NOMO-1 treated with dmso at 0.1 percent for 144 hours (cell line): ENCODE data around the gene GPATCH2.
A peak's percentile ranks its signal among the peaks of the same experiment; 100 is the strongest.

ENCODE experiments used
- DNase-seq: peaks from one replicate; lab custom pipeline; 2025; ENCODE audit not compliant: unreplicated experiment; lab: John Stamatoyannopoulos, UW

Gene GPATCH2

DNA sequence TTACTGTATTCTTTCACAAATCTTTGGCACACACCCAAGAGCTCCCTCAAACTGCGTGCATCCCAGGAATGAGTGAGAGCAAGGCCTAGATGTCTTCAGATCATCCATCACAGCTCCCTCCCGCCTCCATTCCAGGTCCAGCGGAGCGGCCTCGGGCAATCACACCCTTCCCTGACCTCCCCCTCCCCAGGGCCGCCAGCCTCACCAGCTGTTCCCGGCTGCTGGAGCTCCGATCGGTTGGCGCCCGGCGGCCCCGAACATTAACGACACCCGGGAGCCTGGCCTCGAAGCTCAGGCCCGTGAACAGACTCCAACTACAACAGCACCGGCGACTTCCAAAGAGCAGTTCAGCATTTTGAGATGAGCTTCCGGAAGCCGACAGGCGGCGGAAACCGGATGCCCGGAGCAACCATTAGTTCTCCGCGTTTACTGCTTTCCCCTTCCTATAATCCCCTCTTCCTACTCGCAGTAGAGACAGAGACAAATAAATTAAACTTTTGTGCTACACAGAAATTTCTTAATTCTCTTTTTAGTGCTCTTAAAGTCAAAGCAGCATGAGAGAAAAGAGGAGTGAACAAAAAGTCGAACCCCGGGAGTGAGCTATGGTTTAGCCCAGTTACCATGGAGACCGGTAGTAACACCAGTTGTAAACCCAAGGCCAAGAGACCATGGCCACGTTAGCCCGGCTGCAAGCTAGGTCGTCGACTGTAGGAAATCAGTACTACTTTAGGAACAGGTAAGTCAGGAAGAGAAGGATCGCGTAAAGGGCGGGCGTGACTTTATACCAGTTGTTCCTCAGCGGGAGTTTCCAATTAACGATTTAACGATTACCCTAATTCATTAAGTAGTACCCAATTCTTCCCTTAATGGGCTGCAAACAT is at the start of gene GPATCH2, which contains the start of gene SPATA17:
GPATCH2 (minus strand) TSS at position 380 of the 881 bp plus-strand sequence; CDS start at position 261, 119 bp downstream.
SPATA17 (plus strand) TSS at position 634 of the 881 bp plus-strand sequence; CDS start at position 669, 35 bp downstream.
- DNase-seq = peak; percentile 70

DNA sequence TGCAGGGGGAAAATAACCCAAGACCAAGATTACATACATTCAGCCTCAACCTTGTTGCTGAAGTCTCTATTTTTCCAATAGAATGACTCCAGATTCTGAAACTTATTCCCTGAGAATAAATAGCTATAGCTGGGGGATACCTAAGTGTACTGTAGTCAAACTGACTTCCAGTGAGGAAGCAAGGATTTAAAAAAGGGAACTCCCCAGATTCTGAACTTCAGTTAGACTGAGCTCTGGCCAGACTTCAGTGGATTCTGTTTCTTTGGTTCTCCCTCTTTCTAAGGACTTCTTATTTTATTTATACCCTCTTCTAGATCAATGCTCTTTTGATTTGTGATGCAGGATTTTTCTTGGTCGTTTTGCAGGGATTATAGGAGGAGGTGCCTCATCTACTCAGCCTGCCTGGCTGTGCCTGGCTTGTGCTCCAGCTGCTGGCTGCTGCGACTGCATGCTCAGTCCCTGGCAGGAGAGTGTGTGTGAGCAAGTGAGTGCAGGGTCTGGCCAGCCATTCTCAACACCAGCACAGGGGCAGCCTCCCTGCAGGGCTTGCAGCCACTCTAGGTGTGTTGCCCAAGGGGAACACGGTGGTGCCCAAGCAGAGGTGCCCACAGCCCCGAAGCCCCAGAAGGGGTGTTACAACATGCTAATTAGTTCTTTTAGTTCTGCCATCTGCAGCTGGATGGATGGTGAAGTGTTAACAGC is 43.3 kb upstream of the GPATCH2 start:
- no peak for DNase-seq

DNA sequence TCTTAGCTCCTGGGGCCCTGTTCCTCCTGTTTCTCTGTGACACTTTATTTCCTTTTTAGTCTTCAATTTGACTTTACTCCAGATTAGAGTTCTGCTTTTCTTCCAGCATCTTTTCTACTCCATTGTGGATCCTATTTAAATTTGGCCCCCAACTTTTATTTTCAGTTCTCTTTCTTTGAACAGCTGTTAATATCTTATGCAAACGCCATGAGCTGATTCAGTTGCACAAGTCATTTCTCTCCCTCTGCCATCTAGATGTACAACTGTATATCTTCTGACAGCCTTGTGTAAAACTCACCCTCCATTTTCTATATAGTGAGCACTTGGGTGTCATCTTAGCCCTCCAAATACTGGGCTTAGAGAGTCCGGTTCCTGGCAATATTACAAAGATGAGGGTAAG is 42.5 kb upstream of the GPATCH2 start:
- DNase-seq = peak; percentile 46

- no peak for DNase-seq
These were observed 37.6 kb upstream of the GPATCH2 start for GRCh38 chr1:217668351-217668940.

- no peak for DNase-seq
These were observed 30.5 kb upstream of the GPATCH2 start for GRCh38 chr1:217661407-217661806.

DNA sequence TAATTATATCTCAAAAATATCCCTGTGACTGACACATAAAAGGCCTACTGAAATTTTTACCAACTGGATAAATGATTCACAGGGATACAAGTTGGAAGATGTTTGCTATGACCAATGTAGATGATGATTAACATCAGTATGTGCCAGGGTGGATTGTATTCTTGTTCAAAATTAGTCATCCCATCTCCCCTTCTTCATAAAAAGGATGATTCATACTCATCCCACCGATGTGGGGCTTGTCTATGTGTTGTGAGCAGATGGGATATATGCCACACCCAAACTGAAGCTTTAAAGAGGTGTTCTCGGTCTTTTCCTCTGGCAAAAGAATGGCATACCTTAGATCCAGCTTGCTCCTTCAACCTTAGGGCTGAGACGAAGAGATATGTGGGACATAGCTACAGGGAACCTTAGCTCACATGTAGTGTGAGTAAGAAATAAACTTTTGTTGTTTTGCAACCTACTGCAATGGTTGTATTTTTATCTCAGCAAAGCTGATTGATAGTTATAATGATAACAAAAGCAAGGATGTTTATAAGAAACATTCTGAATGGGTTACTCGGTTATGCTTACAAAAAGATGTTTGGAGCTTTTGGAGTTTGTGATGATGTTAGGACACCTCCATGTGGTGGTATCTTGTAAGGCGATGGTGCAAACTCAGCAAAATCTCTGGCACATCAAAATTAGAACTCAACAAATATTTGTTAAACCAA is 29.6 kb upstream of the GPATCH2 start:
- no peak for DNase-seq

DNA sequence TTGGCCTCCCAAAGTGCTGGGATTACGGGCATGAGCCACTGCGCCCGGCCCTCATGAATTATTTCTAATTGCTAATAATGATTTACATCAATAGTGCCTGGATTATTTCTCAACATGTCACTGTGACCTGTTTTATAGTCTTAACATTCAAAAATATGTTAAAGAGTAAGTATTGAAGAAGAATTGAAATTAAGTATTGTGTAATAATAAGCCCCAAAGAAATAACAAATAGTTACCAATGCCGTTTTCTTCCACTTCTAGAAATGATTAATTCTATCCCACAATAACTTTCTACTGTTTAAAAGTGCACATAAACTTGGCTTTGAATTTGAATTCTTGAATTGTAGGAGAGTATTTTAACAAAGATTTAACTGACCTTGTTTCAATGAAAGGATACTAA is 19.8 kb upstream of the GPATCH2 start:
- DNase-seq = no peak

GRCh38 chr1:217647791-217648190 is 16.9 kb upstream of the GPATCH2 start:
- no peak for DNase-seq

DNA sequence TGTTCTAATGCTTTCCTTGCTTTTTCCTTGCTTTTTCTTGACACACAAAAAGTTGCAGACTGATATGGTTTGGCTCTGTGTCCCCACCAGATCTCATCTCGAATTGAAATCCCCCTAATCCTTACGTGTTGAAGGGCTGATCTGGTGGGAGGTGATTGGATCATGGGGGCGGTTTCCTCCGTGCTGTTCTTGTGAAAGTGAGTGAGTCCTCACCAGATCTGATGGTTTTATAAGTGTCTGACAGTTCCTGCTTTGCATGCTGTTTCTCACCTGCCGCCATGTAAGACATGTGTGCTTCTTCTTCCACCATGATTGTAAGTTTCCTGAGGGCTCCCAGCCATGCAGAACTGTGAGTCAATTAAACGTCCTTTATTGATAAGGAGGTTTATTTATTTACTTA is 11.6 kb upstream of the GPATCH2 start:
- DNase-seq = no peak

- no peak for DNase-seq
These were observed 3.5 kb downstream of the GPATCH2 start for GRCh38 chr1:217627431-217627830.

DNA sequence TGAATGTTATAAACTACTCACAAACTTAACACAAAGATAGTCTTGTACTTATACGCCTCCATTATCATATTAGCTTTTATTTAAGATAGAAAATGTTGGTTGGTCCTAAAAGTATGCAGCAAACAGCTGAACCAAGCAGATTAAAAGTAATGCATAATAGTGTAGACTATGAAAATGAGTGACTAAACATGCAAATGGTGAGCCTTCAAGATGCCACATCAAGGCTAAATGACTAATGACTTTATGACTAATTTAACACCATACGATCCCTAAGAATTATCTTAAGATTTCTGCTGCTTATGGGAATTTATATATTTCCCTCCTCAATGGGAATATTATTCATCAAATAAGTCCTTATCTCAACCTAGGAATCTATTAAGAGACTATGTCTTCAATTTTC is 4.6 kb downstream of the GPATCH2 start:
- DNase-seq = no peak

- no peak for DNase-seq
These were observed 8.8 kb downstream of the GPATCH2 start for GRCh38 chr1:217622042-217622441.

DNA sequence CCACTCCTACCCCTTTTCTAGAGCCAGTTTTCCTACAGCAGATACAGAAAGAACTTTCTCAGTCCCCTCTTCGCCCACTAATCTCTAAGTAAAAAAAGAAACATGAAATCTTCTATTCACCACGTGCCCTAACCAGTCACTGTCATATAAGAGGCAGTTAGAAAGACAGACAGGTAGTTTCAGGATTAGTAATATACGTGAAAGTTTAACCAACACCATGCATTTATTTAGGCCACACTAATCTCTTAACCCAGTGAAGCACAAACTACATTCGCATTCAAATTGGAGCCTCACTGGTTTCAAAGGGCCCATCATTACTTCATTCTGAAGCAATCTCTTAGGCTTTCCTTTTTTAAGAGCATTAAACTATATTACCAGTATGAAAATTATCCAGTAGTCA is 10.1 kb downstream of the GPATCH2 start:
- no peak for DNase-seq

GRCh38 chr1:217617126-217617525 is 13.8 kb downstream of the GPATCH2 start:
- peak; percentile 20 for DNase-seq

GRCh38 chr1:217614200-217614712 is 16.6 kb downstream of the GPATCH2 start:
- no peak for DNase-seq

GRCh38 chr1:217605390-217605789 is 25.5 kb downstream of the GPATCH2 start:
- no peak for DNase-seq

DNA sequence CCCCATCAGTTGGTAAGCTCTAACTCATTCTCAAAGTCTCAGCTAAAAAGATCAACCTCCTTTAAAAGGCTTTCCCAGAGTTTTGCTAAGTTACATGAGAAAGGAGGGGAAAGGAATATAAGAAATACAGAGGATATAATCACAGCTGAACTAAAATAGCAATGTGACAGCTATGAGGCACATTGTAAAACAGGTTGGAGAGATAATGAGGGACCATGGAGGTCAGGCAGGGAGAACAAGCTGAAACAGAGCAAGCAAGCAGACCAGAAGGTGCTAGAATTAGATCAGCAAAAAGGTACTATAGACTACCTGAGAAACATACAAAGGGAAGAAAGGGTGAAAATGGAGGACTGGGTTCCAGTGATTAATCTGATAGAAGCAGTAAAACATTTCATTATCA is 28.5 kb downstream of the GPATCH2 start:
- no peak for DNase-seq

DNA sequence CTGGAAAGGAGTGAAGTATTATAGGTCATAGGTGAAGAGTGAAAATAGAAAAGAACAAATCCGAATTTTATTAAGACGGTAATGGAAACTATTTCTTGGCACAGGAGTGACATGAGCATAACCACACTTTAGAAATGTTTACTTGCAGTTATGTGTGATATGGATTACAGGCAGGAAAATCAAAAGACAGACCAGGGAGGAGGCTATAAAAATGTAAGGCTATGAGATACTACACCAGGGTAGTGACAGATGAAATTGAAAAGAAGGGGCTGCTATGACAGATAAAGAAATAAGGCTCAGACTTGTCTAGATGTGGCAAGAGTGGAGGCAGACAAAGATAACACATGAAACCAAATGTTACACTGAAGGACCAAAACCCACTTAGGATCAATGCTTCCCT is 31.7 kb downstream of the GPATCH2 start:
- no peak for DNase-seq

- DNase-seq = no peak
These were observed 40.3 kb downstream of the GPATCH2 start for GRCh38 chr1:217590598-217590997.

DNA sequence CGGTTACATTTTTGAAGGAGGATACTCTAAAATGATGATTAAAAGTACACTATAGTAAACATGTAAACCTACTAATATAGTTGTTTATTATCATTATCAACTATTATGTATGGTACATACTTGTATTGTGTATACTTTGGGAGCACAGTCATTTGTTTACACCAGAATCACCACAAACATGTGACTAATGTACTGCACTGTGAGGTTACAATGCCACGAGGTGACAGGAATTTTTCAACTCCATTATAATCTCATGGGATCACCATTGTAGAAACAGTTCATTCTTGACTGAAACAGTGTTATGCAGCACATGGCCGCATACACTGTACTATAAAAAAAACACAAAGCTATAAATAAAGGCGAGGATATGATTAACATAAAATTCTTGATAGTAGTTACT is 44.3 kb downstream of the GPATCH2 start:
- no peak for DNase-seq

- no peak for DNase-seq
These were observed 45.3 kb downstream of the GPATCH2 start for GRCh38 chr1:217585577-217585976.
